Right forelimb (tissue), 1 donor: ENCODE results near the gene FIBCD1.

ENCODE experiments used
- DNase-seq: peaks from one replicate; pipeline ENCODE4 v3.0.0-alpha.2; 2018

FIBCD1 gene

DNA sequence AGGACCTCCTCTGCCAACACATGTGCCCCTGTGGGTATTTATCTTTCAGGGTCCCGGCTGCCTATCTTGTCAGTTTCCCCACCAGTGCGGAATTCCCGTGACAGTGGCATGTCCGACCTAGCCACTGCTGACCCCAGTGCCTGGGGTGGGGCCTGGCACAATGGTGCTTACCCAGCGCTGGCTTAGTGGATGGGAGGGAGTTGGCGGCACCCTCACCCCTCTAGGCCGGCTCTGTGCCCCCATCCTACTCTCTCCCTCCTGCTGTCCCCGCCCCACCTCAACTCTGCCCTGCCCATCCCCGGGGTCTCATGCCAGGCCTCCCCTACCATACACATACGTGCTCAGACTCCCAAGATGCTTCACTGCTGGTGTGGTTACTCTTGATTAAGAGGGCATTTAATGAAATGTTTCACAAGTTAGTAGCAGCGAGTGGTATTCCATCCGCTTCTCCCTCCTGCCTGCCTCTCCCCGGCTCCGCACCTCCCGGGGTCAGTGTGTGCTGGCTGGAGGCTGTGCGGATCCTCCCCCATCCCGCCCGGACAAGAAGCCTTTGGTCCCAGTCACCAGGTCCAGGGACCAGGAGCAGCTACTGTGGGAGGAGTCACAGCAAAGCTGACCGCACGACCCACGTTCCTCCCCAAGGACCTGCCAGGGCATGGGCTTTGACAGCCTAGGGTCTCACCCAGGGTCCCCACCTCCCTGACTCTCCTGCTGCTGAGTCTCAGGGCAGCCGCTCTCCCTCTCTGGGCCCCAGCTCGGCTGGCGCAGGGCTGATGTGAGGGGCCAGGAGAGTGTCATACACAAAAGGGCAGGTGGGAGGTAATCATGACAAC lies 32.9 kb downstream of the FIBCD1 start:
- no peak for DNase-seq

DNA sequence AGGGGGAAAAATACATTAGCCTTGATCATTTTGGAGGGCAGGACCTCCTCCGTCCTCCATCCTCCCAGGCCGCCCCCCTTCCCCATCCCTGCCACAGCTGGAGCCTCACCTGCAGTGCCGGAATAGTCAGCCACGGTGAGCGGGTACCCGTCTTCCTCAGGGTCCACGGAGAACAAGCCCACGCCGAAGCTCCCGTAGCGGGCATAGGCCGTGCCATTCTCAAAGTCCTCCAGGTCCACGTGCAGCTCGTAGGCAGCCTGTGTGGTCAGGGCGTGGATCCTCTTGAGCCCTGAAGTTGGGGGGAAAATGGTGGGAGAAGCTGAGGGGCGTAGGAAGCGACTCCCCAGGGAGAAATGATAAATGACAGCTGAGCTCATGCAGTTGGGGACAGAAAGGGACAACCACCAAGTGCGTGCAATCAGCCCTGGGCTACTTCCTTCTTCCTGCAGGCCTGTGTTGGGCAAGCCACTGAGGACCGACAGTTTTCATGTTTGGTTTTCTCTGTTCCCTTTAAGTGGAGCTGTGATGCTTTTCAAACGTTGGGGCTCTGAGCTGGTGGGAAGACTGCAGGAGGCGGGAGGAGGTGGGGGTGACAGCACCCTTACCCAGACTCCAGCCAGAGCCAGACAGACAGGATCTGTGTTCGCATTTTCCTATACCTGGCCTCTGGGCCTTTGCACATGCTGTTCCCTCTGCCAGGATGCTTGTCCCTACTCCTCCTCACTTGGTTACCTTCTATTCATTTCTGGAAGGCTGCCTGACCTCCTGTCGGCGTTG lies 33.7 kb downstream of the FIBCD1 start:
- no peak for DNase-seq

DNA sequence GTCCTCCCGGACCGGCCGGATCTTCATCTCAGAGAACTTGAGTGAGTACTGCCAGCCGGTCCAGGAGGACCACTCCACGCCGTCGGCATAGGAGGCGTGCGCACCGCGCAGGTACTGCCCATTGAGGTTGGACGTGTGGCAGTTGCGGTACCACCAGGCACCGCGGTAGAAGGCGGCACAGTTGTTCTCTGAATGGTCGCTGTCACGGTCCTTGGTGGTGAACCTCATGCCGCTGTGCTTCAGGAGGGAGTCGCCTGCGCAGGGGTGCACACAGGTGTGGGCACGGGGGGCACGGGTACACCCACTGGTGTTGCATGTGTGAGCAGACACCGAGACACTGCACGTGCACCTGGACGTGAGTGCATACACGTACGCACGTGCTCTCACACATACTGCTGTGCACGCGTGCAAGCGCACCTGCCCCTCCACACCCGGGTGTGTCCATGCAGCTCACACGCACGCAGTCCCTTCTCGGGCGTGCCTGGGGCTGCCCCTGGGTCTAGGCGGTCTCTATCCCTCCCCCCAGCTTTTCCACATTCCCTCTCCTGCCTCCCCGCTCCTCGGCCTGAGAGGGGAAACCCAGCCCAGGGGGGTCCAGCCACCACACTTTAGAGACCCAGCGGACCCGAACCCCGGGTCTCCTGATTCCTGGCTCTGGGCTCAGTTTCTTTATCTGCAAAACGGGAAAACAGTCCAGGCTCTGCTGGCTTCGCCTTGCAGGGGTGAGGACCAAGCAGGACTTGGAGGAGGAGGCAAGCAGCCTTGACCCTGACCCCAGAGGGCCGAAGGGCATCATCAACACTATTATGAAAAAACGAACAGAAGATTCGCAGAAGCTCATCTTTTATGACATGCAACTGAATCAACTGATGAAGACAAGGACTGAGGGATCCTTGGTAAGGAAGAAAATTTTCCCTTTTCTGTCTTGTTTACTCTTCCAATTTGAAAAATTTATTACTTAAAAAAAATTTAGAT lies 34.7 kb downstream of the FIBCD1 start:
- no peak for DNase-seq

DNA sequence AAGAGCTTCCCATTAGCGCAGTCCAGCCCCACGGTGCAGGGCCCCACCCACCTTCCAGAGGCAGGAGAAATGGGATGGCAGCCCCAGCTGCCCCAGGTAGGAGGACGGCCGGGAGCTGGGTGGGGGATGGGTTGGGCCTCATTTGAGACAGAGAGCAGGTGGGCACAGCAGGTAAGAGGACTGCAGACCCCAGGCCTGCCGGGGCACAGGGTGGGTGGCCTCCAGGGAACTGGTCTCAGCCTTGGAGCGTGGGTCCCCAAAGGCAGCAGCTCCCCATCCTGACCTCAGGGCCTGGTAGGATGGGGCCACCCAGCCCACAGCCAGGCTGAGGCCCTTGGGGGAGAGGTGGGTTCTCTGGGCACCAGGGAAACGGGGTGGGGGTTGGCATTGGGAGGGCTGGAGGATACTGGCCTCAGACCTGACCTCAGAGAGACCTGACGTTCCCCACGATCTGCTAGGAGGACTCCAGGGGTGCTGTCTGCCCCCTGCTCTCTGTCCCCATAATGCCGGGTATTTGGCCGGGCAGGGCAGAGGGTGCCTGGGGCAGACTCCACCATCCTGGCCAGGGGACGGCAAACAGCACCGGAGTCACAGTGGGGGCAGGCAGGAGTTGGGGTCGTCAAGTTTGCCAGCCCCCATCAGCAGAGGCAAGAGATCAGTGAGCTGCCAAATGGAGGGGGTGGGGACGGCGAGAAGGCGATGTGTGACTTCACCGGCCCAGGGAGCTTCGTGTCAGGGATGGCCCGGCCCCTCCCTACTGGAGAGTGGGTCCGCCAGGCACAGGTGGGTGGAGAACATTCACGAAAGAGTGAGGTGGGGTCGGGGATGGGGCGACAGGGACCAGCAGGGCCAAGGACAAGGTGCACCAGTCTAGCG lies 35.6 kb downstream of the FIBCD1 start:
- no peak for DNase-seq

DNA sequence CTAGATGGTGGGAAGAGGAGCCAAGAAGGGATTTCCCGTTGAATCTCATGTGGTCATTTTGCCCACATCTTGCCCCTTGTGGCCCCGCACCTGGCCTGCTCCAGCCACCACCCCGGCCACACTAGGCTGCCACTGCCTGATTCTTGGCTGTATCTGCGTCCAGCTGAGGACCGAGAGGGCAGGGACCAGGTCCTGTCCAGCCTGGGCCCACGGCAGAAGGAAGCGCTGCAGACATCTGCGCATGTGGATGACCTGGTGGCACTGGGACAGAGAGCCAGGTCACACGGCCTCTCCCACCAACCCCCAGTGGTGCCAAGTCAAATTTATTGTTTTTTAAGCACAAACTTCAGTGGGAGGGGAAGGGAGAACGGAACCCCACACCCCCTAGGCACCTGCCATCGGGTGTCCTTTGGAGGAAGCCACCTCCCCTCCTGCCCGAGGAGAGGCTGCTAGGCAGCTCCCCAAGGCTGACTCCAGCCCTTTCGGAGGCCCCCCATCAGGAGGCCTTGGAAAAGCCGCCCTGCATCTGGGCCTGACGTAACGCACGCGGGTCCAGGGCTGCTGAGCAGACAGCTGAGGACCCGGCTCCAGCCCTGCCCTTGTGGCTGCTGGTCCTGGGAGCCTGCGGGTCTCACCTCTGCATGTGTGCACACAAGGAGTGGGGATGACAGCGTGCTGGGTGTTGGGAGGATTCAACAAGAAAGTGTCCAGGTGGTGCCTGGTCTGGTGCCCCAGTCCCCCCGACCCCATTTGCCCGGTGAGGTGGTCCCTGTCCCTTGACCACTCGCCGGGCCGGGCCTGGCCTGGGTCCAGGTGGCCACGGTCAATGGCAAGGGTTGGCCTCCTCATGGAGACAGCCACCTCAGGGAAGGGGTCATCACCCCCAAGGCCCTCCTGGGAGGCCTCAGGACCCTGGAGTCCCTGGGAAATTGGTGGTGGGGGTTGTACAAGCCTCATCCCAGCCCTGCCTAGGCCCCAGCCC lies 36.6 kb downstream of the FIBCD1 start:
- DNase-seq, result no peak

DNA sequence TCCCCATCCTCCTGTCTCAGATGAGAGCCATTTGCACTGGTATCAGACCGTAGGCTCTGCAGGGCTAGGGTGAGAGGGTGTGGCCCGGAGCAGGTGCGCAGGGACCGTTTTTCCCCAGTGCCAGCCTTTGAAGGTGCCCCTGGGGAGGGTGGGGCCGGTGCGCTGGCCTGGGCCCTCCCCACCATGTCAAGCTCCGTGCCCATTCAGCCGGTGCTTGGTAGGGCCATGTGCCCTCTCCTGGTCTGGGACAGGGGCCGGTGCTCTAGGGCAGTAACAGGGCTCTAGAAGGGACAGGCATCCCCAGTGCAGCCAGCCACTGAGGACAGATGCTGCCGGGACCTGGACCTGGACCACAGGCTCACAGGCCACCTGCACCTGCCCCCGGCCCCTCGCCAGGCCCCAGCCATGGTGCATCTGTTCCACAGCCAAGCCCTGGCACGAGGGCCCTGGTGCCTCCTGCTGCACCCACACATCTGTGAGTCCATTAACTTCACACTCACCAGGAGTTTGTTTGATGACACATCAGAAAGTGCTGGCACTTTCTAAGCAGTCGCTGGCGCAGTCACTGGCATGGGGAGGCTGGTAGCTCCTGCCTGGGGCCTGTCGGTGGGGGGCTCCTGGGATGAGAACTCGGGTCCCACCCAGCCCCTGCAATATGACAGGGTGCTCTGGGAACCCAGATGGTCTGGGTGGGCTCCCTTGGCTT lies 37.4 kb downstream of the FIBCD1 start:
- no peak for DNase-seq

DNA sequence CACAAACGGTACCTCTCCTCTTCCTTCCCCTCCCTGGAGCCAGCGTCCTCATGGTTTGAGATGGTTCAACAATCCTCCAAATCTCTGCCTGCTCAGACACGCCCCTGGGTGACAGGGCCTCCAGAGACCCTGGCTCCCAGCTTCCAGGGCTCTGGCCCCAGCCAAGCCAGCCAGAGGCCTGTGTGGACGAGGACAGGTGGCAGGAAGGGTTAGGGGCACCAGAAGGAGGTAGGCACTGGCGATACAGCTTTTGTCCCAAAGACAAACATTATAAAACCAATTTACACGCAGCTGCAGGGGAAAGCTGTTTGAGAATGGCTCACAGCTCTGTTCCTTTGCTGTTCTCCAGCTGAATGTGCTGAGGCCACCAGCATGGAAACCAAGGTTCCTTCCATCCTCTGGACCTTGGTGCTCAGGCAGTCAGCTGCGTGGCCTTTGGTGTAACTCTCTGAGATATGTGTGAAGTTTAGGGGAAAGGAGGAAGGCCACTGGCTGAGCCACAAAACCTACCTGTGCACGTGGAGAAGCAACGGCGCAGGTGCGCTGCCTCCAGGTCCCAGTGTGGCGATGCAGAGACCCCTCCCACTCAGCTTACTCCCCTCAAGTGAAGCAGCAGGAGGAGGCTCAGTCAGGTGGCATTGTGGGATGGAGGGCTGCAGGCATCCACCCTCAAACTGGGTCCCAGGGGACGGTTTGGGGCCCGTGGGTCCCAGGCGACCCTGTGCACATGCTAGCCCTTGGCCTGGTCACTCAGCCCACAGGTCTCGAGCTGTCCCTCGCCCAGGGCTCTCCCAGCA lies 38.1 kb downstream of the FIBCD1 start:
- DNase-seq, result no peak

DNA sequence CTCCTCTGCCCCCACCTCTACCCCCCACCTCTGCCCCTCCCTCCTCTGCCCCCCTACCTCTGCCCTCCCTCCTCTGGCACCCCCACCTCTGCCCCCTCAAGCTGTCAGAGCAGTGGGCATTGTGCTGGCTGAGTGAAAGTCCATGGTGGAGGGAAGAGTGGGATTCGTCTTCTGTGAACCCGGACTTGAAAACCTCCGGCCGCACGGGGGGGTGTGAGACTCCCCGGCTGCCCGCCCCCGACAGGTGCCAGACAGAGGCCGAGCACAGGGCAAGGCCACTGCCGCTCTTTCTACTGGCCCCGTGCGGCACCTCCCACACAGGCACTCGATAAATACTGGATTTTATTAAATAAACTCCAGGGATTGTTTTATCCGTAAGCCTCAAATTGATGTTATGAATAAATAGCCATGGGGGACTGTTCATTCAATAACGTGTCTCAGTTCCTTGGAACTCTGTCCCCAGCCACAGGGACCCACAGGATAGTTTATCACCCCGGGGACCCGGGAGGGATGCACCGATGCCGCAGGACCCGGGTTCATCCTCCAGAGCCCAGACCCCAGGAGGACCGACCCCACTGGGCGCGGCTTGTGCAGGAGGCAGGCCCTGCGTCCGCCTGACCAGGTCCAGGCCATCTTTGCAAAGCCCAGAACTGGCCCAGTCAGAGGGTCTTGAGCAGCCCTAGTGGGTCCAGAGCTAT lies 39.8 kb downstream of the FIBCD1 start:
- no peak for DNase-seq

DNA sequence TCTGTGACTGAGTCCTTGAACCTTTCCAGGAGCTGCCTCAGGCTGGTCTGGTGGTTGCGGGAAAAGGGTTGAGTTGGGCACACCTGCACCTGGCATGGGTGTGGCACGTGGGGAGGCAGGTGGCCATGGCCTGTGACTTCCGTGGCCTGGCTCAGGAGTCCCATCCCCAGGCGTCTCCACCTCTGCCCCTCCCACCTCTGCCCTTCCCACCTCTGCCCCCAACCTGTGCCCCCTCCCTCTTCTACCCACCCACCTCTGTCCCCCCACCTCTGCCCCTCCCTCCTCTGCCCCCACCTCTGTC lies 40.5 kb downstream of the FIBCD1 start:
- DNase-seq, result no peak

DNA sequence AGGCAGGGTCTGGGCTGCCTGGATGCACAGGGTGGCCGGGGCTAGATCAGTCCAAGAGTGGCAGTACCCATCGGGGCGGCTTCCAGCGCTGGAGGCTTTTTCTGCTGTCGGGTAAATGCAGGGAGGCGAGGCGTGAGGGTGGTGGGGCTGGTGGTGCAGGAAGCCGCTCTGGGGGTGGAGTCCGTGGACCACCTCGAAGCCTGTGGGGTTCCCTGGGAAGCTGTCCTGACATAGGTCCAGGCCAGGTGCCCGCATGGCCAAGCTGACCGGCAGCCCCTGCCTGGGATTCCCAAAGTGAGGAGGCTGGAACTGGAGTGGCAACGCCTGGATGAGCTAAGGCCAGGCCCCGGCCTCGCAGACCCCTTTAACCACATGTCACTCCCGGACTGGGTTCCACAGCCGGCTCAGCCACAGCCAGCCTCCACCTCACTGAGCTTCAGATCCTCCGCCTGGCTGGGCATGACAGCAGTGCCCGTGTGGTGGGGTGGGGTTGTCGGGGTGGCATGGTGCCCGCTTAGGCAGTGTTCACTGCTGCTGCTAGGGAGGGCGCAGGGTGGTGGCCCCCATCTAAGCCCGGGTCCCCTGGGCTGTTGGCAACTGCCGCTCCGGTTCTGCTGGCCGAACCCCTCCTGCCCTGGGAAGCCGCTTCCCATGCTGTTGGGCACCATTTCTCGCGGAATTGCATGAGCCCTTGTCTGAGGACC lies 41.0 kb downstream of the FIBCD1 start:
- DNase-seq, result no peak

DNA sequence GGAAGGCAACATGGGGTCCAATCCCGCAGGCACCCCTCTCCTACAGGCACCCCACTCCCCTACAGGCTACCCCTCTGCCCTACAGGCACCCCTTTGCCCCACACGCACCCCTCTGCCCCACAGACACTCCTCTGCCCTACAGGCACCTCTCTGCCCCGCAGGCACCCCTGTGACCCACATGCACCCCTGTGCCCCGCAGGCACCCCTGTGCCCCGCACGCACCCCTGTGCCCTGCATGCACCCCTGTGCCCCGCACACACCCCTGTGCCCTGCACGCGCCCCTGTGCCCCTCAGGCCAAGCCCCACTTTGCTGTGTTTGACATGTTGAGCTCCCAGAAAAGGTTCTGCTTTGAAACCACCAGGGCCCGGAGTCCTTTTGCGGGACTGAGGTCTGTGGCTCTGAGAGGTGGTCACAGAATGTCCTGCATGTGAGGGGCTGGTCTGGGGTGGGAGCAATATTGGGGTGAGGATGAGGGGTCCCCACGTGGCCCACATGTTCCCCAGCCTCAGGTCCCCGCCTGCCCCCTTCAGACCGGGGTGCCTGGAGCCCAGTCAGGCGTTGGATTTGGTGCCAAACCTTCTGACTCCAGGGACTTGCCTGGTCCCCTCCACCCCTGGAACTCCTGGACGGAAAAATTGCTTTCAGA lies 41.8 kb downstream of the FIBCD1 start:
- DNase-seq, result no peak

DNA sequence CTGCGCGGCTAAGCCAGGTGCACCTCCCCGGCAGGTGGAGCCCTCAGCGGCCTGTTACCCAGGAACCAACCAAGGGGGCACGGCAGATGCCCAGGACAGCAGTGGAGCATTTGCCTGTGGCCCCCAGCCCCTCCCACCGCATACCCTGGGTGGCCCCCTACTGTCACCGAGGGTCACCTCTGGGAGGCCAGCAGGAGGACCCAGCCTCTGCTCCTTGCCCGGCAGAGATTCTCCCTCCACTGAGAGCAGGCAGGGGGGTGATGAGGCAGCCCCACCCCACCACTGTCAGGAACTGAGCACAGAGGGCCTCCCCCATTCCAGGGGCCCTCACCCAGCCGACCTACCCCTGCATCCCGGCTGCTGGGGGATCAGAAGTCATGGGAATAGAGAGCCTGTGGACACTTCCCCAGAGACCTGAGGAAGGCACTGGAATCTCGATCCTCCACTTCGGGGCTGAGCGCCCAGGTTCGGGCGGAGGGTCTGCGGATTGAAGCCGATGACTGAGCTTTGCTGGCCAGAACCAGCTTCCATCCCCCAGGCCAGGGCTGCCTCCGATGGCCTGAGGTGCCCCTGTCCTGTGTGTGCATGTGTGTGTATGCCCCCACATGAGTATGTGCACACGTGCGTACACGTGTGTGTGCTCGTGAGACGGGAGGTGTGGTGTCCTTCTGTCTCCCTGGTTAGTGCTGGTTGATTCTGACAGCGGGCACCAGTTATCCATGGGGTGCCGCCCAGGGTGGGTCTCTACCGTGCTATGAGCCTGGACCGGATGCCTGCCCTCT lies 42.6 kb downstream of the FIBCD1 start, which contains the start of gene QRFP:
QRFP (minus strand) TSS at position 580 of the 782 bp plus-strand sequence. CDS start 2,974 bp downstream, outside the sequence.
- no peak for DNase-seq

DNA sequence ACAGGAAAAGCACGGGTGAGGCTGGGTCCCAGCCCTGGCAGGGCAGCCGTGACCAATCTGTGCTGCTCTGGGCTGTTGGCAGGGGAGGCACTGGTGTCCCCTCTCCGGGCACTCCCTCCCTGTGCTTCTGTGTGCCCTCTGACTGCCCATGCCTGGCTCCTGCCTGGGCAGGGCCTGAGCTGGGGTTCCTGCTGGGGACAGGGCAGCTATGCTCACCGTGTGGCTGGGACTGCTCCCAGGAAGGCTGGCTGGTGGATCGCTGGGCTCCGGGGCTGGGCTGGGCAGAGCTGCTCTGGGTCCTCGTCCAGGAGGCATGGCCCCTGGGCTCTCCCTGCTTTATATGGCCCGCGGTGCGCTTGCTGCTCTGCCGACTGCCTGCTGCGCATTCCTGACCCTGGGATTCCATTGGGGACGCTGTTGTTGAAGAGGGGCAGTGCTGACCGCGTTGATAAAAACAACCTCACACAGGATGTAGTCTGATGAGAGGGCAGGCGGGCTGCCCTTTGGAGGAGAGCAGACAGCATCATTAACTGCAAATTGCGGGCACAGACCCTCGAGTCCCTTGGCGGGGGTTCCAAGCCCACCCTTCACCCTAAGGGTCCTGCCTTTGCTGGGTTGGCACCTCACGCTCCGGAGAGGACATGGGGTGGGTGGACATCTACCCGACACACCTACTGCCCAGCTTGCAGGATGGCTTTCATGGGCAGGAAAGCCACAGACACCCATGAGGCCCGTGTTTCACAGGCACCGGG lies 43.4 kb downstream of the FIBCD1 start:
- no peak for DNase-seq

DNA sequence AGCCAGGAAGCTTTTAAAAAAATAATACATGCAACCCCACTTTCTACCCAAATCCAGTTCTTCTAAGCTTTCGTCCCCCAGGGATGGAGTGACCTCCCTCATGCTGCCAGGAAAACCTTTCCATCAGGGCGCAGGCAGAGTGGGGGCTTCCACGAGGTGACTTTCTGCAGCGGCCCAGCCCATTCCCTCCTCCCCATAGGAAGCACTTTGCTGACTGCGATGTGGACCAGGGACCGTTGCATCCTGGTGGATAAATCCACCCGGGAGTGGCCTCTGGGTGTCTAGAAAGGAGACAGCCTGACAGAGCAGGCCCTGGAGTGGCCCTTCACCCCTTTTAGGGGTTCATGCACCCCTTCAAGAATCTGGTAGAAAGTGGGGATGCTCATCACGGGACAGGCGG lies 44.0 kb downstream of the FIBCD1 start:
- no peak for DNase-seq

DNA sequence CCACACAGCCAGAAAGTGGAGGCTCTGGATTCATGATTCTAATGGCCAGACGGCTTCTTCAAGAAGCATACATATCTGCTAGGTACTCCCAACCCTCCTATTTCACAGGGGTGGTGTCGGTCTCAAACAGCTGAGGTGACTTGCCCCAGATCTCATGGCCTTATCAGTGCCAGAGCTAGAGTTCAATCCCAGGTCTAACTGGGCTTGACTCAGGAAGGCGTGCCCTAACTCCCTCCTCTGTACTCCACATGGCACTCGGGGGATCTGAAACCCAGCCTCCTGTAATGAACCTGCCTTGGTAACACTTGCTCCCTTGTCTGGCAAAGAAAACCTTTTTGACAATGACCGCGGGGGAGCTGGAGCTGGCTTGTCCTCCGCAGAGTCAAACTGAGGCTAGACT lies 44.5 kb downstream of the FIBCD1 start:
- no peak for DNase-seq
